Measurements from ENCODE around the gene CPSF2.

GRCh38 chr14:92105073-92105892 lies 16.5 kb upstream of the CPSF2 start:
- no peak for TF ChIP-seq TCF3 (IDR thresholded peaks at IDR 0.05; ENCODE audit: borderline replicate concordance, insufficient read depth, low read depth, low read length)
- no peak for TF ChIP-seq POLR2A (IDR thresholded peaks at IDR 0.05; ENCODE audit: low read depth, low read length)
- no peak for TF ChIP-seq USF2 (IDR thresholded peaks at IDR 0.05; ENCODE audit: borderline replicate concordance, low read depth, low read length)
- TF ChIP-seq MYC (IDR thresholded peaks at IDR 0.05; ENCODE audit: insufficient read depth, insufficient read length, insufficient replicate concordance, low read length, severe bottlenecking), result no peak
- TF ChIP-seq USF1 (IDR thresholded peaks at IDR 0.05; ENCODE audit: borderline replicate concordance, extremely low read length, insufficient read depth, low read depth, low read length), result no peak
- no peak for TF ChIP-seq MXI1 (IDR thresholded peaks at IDR 0.05; ENCODE audit: low read depth, low read length)
- TF ChIP-seq BCL3 (IDR thresholded peaks at IDR 0.05; ENCODE audit: borderline replicate concordance, insufficient read depth, low read depth, low read length, poor library complexity, severe bottlenecking), result no peak
- TF ChIP-seq, protein P1, sequence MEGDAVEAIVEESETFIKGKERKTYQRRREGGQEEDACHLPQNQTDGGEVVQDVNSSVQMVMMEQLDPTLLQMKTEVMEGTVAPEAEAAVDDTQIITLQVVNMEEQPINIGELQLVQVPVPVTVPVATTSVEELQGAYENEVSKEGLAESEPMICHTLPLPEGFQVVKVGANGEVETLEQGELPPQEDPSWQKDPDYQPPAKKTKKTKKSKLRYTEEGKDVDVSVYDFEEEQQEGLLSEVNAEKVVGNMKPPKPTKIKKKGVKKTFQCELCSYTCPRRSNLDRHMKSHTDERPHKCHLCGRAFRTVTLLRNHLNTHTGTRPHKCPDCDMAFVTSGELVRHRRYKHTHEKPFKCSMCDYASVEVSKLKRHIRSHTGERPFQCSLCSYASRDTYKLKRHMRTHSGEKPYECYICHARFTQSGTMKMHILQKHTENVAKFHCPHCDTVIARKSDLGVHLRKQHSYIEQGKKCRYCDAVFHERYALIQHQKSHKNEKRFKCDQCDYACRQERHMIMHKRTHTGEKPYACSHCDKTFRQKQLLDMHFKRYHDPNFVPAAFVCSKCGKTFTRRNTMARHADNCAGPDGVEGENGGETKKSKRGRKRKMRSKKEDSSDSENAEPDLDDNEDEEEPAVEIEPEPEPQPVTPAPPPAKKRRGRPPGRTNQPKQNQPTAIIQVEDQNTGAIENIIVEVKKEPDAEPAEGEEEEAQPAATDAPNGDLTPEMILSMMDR (IDR thresholded peaks at IDR 0.05 in 2 of 3, conservative IDR thresholded peaks at IDR 0.05 in 1 of 3; ENCODE audit: control insufficient read depth in 2 of 3, extremely low read depth in 1 of 3, insufficient read depth in 1 of 3, low read depth in 3 of 3, low read length in 3 of 3), result no peak
- no peak for TF ChIP-seq GABPA (IDR thresholded peaks at IDR 0.05; ENCODE audit: low read depth)
- TF ChIP-seq EZH2 (IDR thresholded peaks at IDR 0.05; ENCODE audit: borderline replicate concordance, control insufficient read depth, low read depth, low read length), result no peak

Measured in GM12878 (cell line).